KMS-11 (cell line): ENCODE measurements around the gene LPIN2.

Experiments used
- H2AFZ ChIP-seq: fragments of 200-600 bp; sonication (generic); 2 replicates; pipeline ENCODE4 v1.6.1; 2016; ENCODE audit warnings: antibody characterized with exemption, mixed run types, low read depth
- H3K27ac ChIP-seq: fragments of 200-600 bp; sonication (generic); 2 replicates; pipeline ENCODE4 v1.6.1; 2016; ENCODE audit warnings: mild to moderate bottlenecking, mixed run types
- H3K27me3 ChIP-seq: fragments of 200-600 bp; sonication (generic); 2 replicates; pipeline ENCODE4 v1.6.1; 2017; ENCODE audit warnings: mild to moderate bottlenecking, low read depth, mixed run types, moderate library complexity; ENCODE audit not compliant: insufficient read depth
- H3K36me3 ChIP-seq: fragments of 200-600 bp; sonication (generic); 2 replicates; pipeline ENCODE4 v1.6.1; 2017; ENCODE audit warnings: mild to moderate bottlenecking, mixed run types; ENCODE audit not compliant: insufficient read depth
- H3K4me1 ChIP-seq: fragments of 200-600 bp; sonication (generic); 2 replicates; pipeline ENCODE4 v1.6.1; 2016; ENCODE audit warnings: mild to moderate bottlenecking, low read depth, mixed run types; ENCODE audit not compliant: poor library complexity, severe bottlenecking
- H3K4me2 ChIP-seq: fragments of 200-600 bp; sonication (generic); 2 replicates; pipeline ENCODE4 v1.7.0; 2016; ENCODE audit warnings: mild to moderate bottlenecking, mixed run types
- H3K4me3 ChIP-seq: fragments of 200-600 bp; sonication (generic); IDR thresholded peaks from 2 replicates; pipeline ENCODE4 v1.6.1; 2017; ENCODE audit warnings: low read depth, low read length, mixed read lengths; ENCODE audit not compliant: insufficient read depth
- H3K79me2 ChIP-seq: fragments of 200-600 bp; sonication (generic); 2 replicates; pipeline ENCODE4 v1.6.1; 2016; ENCODE audit warnings: low read depth, mixed run types; ENCODE audit not compliant: insufficient read depth
- H3K9ac ChIP-seq: fragments of 200-600 bp; sonication (generic); 2 replicates; pipeline ENCODE4 v1.6.1; 2016; ENCODE audit warnings: mild to moderate bottlenecking, mixed run types
- H4K20me1 ChIP-seq: fragments of 200-600 bp; sonication (generic); 2 replicates; pipeline ENCODE4 v1.6.1; 2016; ENCODE audit warnings: mild to moderate bottlenecking, mixed run types; ENCODE audit not compliant: insufficient read depth
- TF ChIP-seq, protein P1 (sequence below): fragments of 200-600 bp; sonication (generic); conservative IDR thresholded peaks from 2 replicates; pipeline ENCODE4 v1.6.1; 2017; ENCODE audit warnings: low read depth, mild to moderate bottlenecking, antibody characterized with exemption, low read length, moderate library complexity, mixed read lengths

Gene LPIN2

GRCh38 chr18:2982452-2983269 is 30.3 kb downstream of the LPIN2 start:
- Histone ChIP-seq H3K27me3 (no peaks in the 10 kb centered on the region), H2AFZ (no peak overlapping the region), H3K4me3 (no peak overlapping the region), H4K20me1 (no peaks in the 10 kb centered on the region), H3K9ac (no peak overlapping the region), H3K4me1 (peaks cover 61% of the 10 kb centered on the region), H3K27ac (no peak overlapping the region), H3K79me2 (no peaks in the 10 kb centered on the region; the same call in 1 of the 2 replicates), H3K4me2 (0 out of 2 replicates have a peak overlapping the region, but pooled peaks have one; percentile 17), H3K36me3 (no peaks in the 10 kb centered on the region)
- TF ChIP-seq, protein P1, sequence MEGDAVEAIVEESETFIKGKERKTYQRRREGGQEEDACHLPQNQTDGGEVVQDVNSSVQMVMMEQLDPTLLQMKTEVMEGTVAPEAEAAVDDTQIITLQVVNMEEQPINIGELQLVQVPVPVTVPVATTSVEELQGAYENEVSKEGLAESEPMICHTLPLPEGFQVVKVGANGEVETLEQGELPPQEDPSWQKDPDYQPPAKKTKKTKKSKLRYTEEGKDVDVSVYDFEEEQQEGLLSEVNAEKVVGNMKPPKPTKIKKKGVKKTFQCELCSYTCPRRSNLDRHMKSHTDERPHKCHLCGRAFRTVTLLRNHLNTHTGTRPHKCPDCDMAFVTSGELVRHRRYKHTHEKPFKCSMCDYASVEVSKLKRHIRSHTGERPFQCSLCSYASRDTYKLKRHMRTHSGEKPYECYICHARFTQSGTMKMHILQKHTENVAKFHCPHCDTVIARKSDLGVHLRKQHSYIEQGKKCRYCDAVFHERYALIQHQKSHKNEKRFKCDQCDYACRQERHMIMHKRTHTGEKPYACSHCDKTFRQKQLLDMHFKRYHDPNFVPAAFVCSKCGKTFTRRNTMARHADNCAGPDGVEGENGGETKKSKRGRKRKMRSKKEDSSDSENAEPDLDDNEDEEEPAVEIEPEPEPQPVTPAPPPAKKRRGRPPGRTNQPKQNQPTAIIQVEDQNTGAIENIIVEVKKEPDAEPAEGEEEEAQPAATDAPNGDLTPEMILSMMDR: no peak

DNA sequence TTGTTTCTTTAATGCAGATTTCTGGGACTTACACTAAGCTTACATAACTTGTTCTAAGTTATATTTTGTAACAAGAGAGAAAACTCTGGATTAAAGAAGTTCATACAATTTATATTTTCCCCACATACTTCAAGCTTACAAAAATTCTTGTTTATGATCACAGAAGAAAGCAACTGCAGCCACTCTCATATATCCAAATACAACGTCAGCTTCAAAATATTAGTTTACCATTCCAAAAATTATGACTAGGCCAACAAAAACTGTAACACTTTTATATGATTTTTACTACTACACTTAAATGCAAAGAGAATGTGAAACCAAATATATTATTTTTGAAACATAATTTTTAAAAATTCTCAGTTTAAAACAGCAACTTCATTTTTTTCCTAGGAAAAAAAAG is 30.9 kb downstream of the LPIN2 start:
- no peak overlapping the region for H2AFZ ChIP-seq
- H4K20me1 ChIP-seq: no peaks in the 10 kb centered on the region
- no peak overlapping the region for H3K4me3 ChIP-seq
- H3K36me3 ChIP-seq: no peaks in the 10 kb centered on the region
- H3K79me2 ChIP-seq: no peaks in the 10 kb centered on the region; the same call in 1 of the 2 replicates
- peak overlapping the region; percentile 17; the same call in 1 of the 2 replicates for H3K4me2 ChIP-seq
- H3K27me3 ChIP-seq: no peaks in the 10 kb centered on the region
- no peak overlapping the region for H3K27ac ChIP-seq
- TF ChIP-seq, protein P1: no peak
- H3K4me1 ChIP-seq: peaks cover 67% of the 10 kb centered on the region
- H3K9ac ChIP-seq: no peak overlapping the region

DNA sequence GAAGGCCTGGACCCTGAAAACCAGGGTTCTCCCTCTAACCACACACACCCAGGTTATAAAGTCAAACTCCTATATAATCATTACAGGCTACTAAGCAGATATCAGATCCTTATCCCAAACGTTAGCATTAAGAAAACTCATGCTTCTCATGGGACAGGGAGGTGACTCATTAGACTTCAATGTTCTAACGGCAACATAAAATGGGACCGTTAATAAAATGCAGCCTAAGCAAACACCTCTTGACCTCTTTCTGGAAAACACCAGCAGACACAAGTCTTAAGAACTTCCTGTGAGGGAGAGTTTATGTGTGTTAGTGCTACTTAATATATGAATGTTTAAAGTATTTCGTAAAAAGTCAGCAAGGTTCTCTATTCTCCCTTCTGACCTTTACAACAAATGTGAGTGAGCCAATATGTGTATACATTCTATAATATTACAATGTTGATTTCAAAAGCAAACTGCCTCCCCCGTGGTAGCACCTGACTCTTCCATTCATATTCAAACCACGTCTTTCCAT is 31.7 kb downstream of the LPIN2 start:
- Histone ChIP-seq H3K4me3 (no peak overlapping the region), H3K27me3 (no peaks in the 10 kb centered on the region), H3K79me2 (no peaks in the 10 kb centered on the region; the same call in 1 of the 2 replicates), H3K27ac (no peak overlapping the region), H3K4me2 (peak overlapping the region; percentile 17; the same call in 1 of the 2 replicates), H3K36me3 (no peaks in the 10 kb centered on the region), H2AFZ (no peak overlapping the region), H3K4me1 (peaks cover 67% of the 10 kb centered on the region), H4K20me1 (no peaks in the 10 kb centered on the region), H3K9ac (no peak overlapping the region)
- TF ChIP-seq, protein P1: no peak

DNA sequence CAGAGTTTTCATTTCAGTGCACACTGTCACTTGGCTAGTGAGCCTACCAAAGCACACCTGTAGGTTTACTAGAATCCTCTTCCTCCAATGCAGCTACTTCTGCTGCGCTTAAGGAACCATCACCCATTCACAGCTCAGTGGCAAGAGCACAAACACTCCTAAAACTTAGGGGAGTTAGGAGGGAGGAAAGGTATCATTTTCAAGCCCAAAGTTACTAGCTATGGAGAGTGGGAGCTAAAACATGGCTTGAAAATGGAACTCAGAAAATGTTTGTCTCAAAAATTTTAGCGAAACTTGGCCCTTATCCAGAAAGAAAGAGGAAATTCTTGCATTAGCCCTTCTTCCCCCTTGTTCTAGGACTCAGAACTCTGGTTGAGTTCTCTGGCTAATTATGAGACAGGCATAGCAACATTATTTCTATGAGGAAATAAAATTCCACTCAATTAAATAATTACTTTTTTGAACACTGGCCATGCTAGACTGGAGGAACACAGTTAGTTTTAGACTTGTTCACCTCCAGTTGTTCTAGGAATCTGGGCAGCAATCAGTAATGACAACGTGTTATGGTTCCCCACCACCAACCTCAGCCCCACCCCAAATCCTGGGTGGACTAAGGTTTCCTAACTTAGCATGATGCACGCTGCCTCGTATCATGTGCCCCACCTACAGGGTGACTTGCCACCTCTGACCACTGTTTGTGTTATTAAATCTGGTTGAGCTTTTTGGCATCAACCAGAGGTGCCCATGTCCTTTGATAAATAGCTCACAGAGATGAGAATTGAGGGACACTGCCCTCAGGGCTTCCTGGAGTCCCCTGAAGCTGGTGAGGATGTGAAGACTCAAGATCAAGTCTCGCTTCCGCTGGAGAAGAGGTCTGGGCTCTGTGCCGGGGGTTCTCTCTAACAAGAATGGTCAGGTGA is 32.8 kb downstream of the LPIN2 start:
- H2AFZ ChIP-seq: no peak overlapping the region
- TF ChIP-seq, protein P1: no peak
- H4K20me1 ChIP-seq: no peaks in the 10 kb centered on the region
- H3K4me3 ChIP-seq: no peak overlapping the region
- H3K27ac ChIP-seq: no peak overlapping the region
- H3K79me2 ChIP-seq: no peaks in the 10 kb centered on the region; the same call in 1 of the 2 replicates
- H3K27me3 ChIP-seq: no peaks in the 10 kb centered on the region
- peak overlapping the region; percentile 33; the same call in 1 of the 2 replicates for H3K4me2 ChIP-seq
- H3K4me1 ChIP-seq: peaks cover 64% of the 10 kb centered on the region
- H3K36me3 ChIP-seq: no peaks in the 10 kb centered on the region
- no peak overlapping the region for H3K9ac ChIP-seq
